KOPT-K1 (cell line): ENCODE data around the gene WLS.

Experiments
- H3K27ac ChIP-seq: fragments of 200-600 bp; sonication (generic); 2 replicates; pipeline ENCODE4 v1.5.1; 2016; ENCODE audit warnings: antibody characterized with exemption, mild to moderate bottlenecking, low read depth, low read length; ENCODE audit not compliant: poor library complexity, severe bottlenecking
- H3K36me3 ChIP-seq: fragments of 200-600 bp; sonication (generic); 2 replicates; pipeline ENCODE4 v1.5.1; 2017; ENCODE audit warnings: antibody characterized with exemption, mild to moderate bottlenecking, low read length, moderate library complexity; ENCODE audit not compliant: insufficient read depth
- H3K9me3 ChIP-seq: fragments of 200-600 bp; sonication (generic); 2 replicates; pipeline ENCODE4 v1.5.1; 2017; ENCODE audit warnings: antibody characterized with exemption, low read length, mild to moderate bottlenecking; ENCODE audit not compliant: insufficient read depth, poor library complexity, severe bottlenecking

The WLS gene

GRCh38 chr1:68148631-68149030, 83.7 kb downstream of the WLS start:
- Histone ChIP-seq H3K27ac (no peak overlapping the region), H3K36me3 (no peaks in the 10 kb centered on the region), H3K9me3 (no peaks in the 10 kb centered on the region)

DNA sequence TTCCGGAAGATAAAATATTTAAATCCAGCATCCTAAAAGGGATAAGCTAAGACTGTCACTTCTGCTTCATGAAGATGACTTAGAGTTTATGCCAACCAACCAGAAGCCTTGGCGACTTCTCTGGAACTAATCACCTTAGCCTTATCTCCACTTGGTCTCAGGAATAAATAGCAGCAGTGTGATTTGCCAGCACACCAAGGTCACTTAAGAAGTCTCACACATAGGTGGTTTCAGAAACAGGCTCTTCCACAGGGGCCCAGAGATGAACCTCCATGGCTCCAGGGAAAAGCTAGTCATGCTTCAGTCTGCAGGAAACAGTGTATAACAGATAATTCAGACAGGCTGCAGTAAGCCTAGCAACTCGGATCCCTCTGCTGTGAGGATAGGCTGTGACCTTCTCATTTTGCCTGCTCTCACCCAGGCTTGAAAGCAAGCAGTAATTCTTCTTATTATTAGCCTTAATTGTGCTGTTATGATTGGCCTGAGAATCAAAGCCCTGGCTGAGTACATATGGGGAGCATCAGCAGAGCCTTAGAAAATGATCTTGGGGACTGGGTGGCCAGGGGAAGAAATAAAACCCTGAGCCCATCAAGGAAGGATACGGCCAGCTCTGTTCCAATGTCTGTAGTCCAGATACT, 84.7 kb downstream of the WLS start:
- H3K27ac ChIP-seq: no peak overlapping the region
- H3K36me3 ChIP-seq: no peaks in the 10 kb centered on the region
- H3K9me3 ChIP-seq: no peaks in the 10 kb centered on the region

GRCh38 chr1:68145418-68146126, 86.8 kb downstream of the WLS start:
- H3K27ac ChIP-seq: no peak overlapping the region
- H3K36me3 ChIP-seq: no peaks in the 10 kb centered on the region
- H3K9me3 ChIP-seq: no peaks in the 10 kb centered on the region

DNA sequence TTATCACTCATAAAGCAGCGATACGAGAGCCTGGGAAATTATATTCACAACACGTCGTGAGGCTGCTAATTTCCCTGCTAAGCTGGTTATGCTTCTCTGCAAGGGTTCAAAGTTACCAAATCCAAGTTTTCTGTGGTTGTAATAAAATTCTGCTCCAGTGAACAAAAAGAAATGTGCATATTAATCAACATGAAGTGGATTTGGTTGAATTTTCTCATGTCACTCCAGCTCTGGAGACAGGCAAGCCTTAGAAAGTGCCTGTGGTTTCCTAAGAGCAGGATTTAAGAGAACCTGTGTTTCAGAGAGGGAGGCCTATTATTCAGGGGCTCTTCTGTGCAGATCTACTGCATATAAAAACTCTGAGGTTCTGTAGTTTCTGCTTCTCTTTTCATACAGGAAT, 87.5 kb downstream of the WLS start:
- Histone ChIP-seq H3K9me3 (no peaks in the 10 kb centered on the region), H3K27ac (no peak overlapping the region), H3K36me3 (no peaks in the 10 kb centered on the region)

GRCh38 chr1:68143633-68144032, 88.7 kb downstream of the WLS start:
- no peak overlapping the region for H3K27ac ChIP-seq
- H3K9me3 ChIP-seq: no peaks in the 10 kb centered on the region
- no peaks in the 10 kb centered on the region for H3K36me3 ChIP-seq

- Histone ChIP-seq H3K27ac (no peak overlapping the region), H3K9me3 (no peaks in the 10 kb centered on the region), H3K36me3 (no peaks in the 10 kb centered on the region)
These were observed 89.9 kb downstream of the WLS start for GRCh38 chr1:68142461-68142860.

GRCh38 chr1:68142036-68142435, 90.3 kb downstream of the WLS start:
- Histone ChIP-seq H3K36me3 (no peaks in the 10 kb centered on the region), H3K9me3 (no peaks in the 10 kb centered on the region), H3K27ac (no peak overlapping the region)

GRCh38 chr1:68141071-68142021, 91.0 kb downstream of the WLS start:
- Histone ChIP-seq H3K36me3 (no peaks in the 10 kb centered on the region), H3K27ac (no peak overlapping the region), H3K9me3 (no peaks in the 10 kb centered on the region)

DNA sequence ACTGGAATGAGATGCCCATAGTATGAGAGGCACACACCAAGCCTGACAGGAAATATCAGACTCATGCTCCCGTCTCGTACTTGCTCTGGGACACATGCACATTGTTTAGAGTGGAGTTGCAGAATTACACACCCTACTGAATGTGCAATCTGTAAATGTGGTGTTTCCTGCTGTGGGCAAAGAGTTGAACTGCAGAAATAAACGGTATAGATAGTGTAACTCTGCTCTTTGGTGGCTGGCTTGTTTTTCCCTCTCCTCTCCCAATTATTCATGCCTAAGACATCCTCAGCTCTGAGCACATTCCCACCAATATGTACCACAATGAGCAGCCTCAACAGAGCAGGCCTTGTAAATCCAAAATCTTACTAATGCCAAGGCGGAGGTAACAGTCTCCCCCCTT, 91.8 kb downstream of the WLS start:
- H3K9me3 ChIP-seq: no peaks in the 10 kb centered on the region
- no peak overlapping the region for H3K27ac ChIP-seq
- no peaks in the 10 kb centered on the region for H3K36me3 ChIP-seq

- no peaks in the 10 kb centered on the region for H3K9me3 ChIP-seq
- no peaks in the 10 kb centered on the region for H3K36me3 ChIP-seq
- H3K27ac ChIP-seq: no peak overlapping the region
These were observed 96.1 kb downstream of the WLS start for GRCh38 chr1:68136187-68136586.

DNA sequence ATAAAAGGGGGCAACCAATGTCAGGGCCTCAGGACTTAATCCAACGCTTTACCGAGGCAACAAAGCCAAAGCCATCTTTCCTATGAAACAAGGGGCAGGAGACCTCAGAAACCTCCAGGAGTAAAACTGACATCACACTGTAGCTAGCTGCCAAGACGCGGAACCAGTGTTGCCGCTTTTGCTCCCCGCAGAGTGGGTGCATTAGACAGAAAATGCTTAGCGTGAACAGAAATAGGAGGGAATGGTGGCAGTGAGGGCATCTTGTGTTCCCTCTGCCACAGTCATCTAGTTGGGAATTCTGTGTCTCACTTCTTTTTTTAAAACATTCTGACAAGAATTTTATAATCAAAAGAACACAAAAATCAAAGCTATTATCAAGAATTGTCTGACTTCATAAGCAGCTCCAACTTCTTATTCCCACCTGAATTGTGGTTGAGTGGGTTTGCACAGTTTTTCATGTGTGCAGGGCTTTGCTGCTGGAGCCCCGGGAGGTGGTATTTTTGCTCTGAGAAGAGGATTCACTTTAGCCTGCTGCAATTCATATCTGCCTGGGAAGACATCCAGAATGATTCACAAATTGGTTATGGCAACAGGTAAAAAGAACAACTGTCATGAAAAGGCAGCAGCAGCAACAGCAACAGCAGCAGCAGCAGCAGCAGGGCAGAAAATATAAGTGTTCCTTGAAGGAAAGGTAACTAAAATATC, 99.7 kb downstream of the WLS start:
- H3K27ac ChIP-seq: no peak overlapping the region
- H3K36me3 ChIP-seq: no peaks in the 10 kb centered on the region
- H3K9me3 ChIP-seq: no peaks in the 10 kb centered on the region

GRCh38 chr1:68131261-68131660, 101.1 kb downstream of the WLS start:
- Histone ChIP-seq H3K36me3 (no peaks in the 10 kb centered on the region), H3K9me3 (no peaks in the 10 kb centered on the region), H3K27ac (no peak overlapping the region)

DNA sequence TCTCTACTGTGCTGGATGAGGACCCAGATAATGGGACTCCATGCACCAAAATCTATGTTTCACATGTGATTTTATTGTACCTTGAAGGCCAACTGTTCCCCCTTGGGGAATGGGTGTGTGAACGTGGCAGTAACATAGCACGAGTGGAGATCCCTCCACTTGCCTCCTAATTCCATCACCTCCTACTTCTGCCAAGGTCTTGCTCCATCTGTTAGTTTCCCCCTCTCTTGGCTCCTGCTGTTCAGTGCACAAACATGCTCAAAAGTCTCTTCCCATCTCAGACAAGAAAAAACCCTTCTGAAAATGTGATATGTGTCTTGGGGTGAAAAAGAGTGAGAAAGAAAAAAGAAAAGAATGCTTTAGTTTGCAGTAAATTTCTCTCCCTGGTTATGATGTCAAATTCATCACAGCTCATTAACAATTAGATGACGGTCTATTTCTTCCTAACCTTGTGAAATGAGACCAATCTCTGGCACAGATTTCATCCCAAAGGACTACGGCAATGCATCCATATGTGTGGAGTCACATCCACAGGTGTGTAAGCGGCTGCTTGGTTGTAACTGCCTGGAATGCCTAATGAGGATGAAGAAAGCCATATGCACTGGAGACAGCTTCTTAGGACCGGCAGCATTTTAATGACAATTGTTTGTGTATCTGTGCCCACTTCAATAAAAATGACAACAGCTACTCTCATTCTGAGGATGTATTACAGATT, 102.6 kb downstream of the WLS start:
- H3K9me3 ChIP-seq: no peaks in the 10 kb centered on the region
- no peak overlapping the region for H3K27ac ChIP-seq
- no peaks in the 10 kb centered on the region for H3K36me3 ChIP-seq

DNA sequence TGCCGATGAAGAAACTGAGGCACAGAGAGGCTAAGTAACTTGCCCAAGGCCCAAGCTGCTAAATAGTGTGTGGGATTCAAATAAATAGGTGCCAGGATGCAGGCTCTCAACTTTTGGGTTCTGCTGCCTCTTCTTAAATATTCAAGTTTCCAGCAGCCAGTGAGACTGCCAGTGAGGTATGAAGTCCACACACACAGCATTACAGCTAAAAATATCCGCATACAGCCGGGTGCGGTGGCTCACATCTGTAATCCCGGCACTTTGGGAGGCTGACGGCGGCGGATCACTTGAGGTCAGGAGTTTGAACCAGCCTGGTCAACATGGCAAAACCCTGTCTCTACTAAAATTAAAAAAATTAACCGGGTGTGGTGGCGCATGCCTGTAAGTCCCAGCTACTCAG, 103.5 kb downstream of the WLS start:
- Histone ChIP-seq H3K36me3 (no peaks in the 10 kb centered on the region), H3K27ac (no peak overlapping the region), H3K9me3 (no peaks in the 10 kb centered on the region)
